Stimulated activated CD8-positive, alpha-beta memory T cell treated with anti-CD3 and anti-CD28 coated beads, Interleukin-15, amount 100 ng/mL, for 24 hours (primary cell): ENCODE measurements around the gene EPS8L2.

Experiments used
- DNase-seq: peaks from one replicate; pipeline ENCODE4 v3.0.0-alpha.2; 2020; ENCODE audit warnings: low read depth

EPS8L2 gene

DNA sequence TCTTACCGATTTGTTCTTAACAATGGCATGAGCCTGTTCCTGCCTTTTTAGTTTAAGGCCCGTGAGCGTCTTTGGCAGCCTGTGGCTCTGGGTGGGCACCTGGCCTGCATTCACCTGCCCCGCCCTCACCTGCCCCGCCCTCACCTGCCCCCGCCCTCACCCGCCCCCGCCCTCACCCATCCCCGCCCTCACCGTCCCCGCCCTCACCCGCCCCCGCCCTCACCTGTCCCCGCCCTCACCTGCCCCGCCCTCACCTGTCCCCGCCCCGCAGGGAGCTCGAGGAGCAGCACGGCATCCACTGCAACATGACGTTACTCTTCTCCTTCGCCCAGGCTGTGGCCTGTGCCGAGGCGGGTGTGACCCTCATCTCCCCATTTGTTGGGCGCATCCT, 57.0 kb downstream of the EPS8L2 start:
- DNase-seq = no peak

DNA sequence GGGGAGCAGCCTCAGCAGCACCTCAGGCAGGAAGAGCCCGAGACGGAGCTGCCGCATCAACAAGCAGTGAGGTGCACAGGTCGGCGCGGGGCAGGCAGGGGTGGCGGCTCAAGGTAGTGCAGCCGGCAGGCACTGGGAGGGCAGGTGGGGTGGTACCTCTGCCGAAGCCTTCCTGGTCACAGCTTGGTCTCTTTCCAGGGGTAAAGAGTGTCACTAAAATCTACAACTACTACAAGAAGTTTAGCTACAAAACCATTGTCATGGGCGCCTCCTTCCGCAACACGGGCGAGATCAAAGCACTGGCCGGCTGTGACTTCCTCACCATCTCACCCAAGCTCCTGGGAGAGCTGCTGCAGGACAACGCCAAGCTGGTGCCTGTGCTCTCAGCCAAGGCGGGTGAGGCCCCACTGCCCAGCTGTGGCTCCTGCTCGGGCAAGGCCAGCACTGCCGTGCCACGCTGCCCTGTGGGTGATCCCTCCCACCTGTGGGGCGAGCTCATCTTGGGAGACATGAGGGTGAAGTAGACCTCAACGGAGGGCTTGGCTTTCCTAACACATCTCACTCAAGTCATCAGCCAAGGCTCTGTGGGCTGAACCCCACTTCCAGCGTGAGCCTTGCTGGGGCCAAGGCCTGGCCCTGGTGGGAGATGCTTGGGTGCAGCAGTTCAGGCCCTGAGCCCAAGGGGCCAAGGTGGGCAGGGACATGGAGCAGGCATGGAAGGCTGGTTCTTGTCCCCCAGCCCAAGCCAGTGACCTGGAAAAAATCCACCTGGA, 57.7 kb downstream of the EPS8L2 start:
- DNase-seq = no peak

DNA sequence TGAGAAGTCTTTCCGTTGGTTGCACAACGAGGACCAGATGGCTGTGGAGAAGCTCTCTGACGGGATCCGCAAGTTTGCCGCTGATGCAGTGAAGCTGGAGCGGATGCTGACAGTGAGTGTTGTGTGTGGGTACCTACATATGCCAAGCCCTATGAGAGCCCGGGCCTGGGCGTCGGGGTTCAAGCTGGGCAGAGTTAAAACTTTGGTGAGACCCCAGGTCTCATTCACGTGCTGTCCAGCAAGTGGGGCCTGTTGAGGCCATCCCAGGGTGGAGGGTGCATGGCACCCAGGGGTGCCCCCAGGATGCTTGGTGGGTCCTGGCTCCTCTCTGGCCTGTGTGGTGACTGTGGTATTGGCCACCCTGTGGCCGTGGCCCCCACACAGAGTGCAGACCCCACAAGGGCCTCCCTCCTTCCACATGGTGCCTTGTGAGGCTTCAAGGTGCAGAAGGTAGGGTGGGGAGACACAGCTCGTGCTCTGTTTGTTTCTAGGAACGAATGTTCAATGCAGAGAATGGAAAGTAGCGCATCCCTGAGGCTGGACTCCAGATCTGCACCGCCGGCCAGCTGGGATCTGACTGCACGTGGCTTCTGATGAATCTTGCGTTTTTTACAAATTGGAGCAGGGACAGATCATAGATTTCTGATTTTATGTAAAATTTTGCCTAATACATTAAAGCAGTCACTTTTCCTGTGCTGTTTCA, 58.4 kb downstream of the EPS8L2 start:
- no peak for DNase-seq

DNA sequence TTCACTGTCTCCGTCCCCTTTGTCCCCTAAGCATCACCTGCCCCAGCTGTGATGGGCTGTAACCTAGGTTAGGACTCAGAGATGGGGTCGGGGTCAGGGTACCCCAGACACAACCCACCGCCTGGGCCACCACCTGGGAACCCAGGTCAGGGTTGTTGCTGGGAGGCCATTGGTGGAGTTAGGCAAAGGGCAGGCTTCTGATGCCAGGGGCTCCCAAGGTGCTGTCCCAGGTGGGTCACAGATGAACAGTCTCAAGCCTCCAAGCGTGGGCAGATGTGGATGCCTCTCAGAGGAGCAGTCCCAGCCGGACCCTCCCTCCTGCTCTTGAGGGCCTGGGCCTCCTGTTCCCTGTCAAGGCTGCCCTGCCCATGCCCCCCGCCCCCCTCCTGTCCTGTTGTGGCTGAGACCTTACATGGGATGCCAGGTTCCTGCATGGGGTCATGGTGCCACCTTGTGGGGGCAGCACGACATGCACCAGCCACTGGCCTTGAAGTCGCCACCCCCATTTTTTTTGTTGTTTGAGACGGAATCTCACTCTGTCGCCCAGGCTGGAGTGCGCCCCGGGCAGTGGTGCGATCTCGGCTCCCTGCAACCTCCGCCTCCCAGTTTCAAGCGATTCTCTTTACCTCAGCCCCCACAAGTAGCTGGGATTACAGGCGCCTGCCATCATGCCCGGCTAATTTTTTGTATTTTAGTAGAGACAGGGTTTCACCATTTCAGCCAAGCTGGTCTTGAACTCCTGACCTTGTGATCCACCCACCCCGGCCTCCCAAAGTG, 59.2 kb downstream of the EPS8L2 start:
- DNase-seq = peak; percentile 31

DNA sequence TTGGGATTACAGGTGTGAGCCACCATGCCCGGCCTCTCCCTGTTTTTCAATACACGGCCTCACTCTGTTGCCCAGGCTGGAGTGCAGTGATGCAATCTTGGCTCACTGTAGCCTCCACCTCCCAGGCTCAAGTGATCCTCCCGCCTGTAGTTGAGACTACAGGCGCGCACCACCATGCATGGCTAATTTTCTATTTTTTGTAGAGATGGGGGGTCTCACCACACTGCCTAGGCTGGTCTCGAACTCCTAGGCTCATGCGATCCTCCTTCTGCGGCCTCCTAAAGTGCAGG, 59.7 kb downstream of the EPS8L2 start:
- no peak for DNase-seq

DNA sequence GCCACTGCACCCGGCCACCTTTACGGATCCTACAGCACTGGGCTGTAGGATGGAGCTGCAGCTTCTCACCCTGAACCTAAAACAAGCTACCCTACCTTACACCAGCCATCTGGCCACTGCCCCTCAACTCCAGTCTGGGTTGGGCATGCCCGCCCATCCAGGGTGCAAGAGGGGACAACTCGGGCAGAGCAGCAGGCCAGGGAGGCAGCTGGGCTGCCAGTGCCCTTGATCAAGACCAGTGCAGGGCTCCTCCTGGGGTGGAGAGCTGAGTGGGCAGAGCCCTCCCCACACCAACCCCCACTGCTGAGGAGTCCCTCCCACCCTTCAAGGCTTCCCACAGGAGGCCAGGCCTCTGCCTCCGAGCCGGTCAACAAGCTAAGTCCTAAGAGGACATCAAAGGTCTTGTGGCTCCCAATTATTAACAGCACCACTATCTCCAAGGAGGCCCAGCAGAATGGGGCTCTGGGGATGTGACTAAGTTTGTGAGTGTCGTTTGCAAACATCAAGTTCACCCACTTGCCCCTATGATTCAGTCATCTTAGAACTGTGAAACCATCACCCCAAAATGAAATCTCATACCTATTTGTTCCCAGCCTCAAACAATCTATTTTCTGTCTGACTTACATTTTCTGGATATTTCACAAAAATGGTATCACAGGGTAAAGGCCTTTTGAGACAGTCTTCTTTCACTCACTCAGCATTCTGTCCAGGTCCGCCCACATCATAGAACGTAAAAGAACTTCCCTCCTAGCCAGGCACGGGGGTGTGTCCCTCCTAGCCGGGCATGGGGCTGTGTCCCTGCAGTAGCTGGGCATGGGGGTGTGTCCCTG, 60.3 kb downstream of the EPS8L2 start:
- DNase-seq = no peak

DNA sequence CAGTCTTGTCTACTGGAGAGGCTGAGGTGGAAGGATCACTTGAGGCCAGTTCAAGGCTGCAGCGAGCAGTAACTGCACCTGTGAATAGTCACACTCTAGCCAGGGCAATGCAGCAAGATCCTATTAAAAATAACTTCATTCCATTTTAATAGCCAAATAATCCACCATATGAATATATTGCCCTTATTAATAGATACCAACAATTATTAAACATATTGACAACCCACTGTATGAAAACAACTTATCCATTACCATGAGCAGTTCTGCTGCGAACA, 60.8 kb downstream of the EPS8L2 start:
- no peak for DNase-seq

DNA sequence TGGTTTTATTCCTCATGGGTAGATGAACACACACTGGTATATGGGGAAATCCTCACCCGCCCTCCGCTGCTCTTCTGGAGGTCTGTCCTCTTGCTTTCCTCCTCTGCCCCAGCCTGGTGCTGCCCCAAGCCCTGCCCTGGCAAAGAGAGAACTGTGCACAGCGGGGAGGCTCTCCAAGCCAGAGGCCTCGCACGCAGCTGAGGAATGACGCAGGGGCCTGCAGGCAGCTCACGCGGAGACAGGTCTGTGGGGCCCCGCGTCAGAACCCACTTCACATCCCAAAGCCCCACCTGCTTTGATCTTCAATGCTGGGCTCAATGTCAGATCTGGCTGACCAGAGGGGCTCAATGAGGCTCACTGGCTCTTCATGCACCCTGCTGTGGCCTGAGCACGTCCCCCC, 61.2 kb downstream of the EPS8L2 start:
- DNase-seq = no peak

DNA sequence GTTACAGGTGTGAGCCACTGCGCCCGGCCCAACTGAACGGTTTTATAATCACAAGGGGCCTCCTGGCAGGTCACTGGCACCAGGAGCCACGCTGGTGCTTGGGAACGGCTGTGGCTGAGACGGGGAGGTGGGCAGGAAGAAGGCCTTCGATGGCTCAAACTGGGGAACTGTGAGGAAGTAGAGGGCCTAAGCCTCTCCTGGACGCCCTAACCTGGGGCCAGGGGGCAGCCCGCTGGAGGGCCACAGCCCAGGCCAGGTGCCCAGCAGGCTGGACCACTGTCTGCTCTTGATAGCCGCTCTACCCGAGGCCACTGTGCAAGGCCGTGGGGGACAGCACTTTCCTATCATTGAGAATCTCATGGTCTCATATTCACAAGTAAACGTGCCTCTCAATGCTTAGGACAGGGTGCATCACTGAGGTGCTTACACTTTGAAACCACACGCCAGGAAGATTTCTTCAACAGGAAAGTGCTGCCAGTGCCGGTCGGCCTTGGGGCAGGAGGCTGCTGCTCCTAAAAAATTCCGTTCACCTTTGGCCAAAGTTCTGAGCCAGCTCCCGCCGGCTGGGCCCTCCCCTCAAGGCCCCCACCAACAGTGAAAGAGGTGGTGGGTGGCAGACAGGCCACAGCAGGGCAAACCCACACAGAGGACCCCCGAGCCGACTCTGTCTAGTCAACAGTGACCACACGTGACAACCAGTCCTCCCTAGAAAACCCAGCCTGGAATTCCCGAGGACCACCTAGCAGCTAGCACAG, 64.0 kb downstream of the EPS8L2 start:
- DNase-seq = no peak

DNA sequence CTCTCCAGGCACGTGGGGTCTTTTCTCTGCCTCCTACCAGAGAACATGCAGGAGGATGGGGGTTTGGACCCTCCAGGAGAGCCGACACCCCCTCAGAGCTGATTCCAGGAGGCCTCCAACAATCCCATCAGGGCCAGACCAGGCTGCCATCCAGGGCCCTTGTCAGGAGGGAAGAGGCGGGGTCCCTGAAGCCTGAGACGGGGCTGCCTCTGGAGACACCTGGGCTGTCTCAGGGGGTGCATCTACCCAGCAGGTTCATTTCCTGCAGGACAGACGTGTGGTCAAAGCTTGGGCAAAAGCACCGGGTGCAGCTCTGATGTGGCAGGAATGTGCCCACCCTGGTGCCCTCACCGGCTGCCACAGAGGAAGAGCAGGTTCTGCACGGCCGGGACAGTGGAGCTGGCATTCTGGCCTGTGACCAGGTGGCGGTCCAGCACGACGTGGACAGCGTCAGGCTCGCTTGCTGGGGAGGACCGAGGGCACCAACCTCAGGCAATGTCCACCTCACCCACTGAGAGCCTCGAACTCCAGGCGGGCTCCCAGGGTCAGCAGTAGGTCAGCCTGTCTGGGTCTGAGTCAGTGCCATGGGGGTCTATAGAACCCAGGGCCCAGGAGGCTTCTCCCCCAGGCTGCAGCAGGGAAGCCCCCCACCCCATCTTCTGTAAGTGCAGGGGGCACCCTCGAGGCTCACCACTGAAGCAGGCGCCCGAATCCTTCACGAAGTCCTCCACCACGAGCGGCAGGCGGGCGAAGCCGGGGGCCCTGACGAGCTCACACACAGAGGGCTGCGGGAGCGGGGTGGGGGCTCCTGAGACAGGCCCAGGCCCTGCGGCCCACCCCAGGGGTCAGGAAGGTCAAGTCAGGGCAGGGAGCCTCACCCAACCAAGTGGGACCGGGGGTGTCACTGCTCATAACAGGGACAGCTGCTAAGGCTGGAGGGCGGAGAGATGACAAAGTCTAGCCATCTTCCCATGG, 64.9 kb downstream of the EPS8L2 start:
- no peak for DNase-seq

DNA sequence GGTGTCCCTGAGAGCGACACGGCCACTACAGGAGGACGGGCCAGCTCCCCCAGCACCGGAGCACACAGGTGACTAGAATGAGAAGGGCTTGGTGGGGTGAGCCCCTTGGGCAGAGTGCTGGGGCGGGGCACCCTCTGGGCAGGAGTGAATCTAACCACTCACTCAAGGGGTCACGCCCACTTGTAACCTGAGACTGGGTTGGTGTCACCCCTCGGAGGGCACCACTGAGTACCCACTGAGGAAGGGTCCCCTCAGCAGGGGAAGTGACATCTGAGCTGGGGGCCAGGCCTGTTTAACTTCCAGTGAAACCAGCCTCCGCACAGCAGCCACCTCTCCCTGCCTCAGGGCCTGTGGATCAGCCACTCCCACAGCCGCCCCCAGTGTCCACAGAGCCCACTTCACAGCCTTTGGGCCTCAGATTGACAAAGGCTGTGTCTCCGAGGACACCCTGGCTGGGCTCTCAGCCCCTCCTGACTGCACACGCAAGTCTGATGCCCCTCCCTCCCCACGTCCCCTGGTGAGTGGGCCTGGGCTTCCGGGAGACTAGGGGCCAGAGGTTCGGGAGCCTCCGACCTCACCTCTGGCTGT, 65.7 kb downstream of the EPS8L2 start:
- DNase-seq = no peak

DNA sequence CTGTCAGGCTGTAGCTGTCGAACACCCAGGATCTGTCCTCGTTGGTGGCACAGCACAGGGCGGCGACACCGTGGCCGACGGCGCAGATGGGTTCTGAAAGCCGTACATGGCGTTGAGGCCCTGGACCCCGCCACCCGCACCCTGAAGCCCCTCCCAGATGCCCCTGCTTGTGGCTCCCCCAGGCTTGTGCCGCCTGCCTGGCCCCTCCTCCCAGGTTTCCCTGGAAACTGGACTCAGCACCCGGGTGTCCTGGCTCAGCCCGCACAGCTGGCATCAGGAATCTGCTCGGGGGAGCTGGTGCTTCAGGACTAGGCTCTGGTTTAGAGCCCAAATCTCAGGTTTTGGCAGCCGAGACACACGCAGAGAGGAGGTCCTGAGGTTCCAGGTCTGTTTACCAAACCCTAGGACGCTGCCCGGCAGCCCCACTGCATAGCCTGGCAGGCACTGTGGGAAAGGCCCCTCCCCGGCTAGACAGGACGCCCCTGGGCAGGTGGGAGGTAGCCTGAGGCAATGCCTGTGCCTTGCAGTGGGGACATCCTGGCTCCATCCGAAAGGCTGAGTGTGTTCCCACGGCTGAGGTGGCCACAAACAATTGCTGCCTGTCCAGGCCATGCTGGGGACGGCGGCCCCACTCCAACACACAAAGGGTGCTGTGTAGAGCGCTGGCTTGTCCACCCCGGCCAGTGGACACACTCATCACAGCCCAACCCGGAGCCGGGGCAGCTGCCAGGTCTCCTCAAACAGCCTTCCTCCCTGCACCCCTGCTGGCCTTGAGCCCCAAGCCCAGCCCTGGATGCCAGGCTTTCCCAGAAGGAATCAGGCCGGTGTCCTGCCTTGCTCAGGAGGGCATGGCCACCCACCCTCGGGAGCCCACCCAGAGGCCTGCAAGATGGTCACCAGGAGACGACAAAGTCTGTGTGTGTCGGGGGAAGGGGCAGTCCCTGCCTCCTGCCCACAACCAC, 66.7 kb downstream of the EPS8L2 start:
- DNase-seq = no peak

DNA sequence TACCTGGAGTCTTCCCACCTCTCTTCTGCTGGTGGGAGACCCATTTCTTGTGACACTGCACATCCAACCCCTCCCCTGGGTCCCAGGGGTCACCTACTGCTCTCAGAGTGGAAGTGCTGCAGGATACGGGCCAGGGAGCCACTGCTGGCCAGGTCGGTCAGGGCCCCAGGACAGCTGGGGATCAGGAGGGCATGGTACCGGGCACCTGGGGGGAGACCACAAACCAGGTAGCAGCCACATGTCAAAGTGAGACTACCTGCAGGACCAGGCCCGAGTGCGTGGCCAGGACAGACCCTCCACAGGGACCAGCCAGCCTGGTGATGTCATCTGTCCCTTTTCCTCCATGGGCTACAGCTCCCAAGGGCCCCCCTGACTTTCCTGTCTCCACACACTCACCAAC, 67.4 kb downstream of the EPS8L2 start:
- DNase-seq = no peak

DNA sequence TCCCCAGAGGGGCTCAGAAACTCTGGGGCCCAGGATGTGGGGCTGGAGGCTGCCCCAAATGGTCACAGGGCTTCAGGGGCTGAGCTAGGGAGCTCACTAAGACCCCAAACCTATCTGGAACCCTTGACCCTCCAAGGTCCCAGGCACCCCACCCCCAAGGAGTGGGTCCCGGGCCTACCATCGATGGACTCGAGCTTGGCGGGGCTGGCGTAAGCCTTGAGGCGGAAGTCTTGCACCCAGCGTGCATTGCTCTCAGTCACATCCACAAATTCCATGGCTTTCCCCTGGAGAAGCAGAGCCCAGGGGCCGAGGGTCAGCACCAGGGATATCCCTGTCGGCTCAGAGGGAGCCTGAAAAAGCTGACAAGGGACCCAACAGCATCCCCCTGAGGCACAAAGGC, 67.8 kb downstream of the EPS8L2 start:
- DNase-seq = no peak

DNA sequence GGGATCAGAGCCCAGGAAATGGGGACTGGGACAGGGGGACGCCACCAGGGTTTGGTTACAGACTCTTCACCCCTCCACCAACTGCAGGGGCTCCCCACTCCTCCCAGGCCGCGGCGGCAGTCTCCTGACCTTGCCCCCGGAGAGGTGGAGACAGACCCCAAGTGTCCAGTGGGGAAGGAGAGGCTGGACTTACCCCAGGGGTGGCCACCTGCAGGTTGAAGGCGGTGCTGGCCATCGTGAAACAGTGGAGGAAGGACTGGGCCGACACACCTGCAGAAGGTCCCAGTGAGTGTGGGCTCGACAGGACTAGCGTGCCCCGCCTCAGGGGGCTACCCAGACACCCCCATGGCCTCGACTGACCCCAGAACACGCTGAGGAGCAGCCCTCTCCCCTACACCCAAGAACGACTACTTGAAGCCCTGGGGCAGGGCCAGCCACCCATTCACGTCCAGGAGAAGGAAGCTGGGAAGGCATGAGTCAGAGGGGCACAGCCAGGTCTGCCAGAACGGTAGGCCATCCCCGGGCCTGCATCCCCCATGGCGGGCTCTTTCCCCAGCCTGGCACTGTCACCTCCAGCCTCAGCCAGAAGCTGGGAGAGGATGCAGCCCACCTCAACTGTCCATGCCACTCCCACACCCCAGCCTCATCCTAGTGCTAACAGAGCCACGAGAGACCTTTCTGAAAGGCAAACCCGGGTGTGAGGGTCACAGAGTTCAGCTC, 69.0 kb downstream of the EPS8L2 start:
- no peak for DNase-seq

DNA sequence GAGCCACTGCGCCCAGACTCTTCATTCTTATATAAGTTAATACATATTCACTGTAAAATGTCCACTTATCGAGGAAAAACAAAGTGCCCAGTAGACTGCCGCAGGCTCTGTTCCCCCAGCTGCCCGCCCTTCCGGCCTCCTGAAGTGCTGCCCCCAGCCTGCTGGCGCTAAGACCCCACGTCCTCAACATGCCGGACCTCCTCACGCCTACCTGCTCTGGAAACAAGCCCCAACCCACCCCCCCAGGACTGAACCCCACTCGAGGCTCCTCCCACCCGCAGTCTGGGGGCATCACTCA, 70.2 kb downstream of the EPS8L2 start:
- DNase-seq = no peak

DNA sequence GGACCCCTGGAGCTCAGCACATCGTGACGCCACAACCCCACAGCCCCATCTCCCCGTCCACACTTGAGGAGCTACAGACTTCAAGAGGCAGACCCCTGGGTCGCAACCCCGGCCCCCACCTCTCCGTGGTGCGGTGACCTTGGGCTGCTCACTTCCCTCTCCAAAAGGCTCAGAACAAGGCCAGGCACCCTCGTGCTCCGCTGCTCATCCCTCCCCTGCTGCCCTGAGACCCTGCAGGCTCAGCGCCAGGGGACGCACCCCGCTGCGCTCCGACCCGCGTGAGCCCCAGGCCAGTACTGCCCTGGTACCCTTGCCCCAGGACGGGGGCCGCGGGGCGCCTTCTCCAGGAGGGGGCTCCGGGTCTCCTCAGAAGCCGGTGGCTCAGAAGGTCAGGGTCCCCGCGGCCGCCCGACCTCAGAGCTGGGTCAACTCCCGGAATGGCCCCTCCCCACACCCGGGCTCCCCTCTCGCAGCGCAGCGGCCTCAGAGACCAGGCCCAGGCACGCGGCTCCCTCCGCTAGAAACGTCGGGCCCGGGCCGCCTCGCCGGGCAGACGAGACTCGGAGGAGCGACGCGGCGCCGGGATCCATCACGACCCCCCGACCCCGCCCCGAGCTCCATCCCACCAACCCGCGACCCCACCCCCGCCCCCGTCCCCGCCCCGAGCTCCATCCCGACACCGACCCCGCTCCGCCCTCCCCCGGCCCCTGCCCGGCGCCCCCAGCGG, 70.7 kb downstream of the EPS8L2 start:
- DNase-seq = no peak
